GM18499 (cell line): ENCODE measurements around the gene WDR18.
"Not testable (repeated sequence)": the region's sequence is repeated elsewhere in the genome, so short reads cannot be mapped to it uniquely, and the experiment has no call there.

Experiments used
- ATAC-seq: cut with Tn5 transposase; IDR thresholded peaks from one replicate; pipeline ENCODE4 v1.9.1; 2021; ENCODE audit warnings: moderate number of reproducible peaks; ENCODE audit not compliant: insufficient read depth, unreplicated experiment

Gene WDR18

GRCh38 chr19:948842-949496 is 35.2 kb upstream of the WDR18 start:
- ATAC-seq, result no peak

- ATAC-seq, result no peak
Measured at GRCh38 chr19:950352-951066, 33.6 kb upstream of the WDR18 start.

- no peak for ATAC-seq
Measured at GRCh38 chr19:952049-952679, 32.0 kb upstream of the WDR18 start.

GRCh38 chr19:952680-953444 is 31.3 kb upstream of the WDR18 start:
- ATAC-seq, result no peak

- no peak for ATAC-seq
Measured at GRCh38 chr19:953445-954271, 30.5 kb upstream of the WDR18 start.

- no peak for ATAC-seq
Measured at GRCh38 chr19:954272-954671, 29.9 kb upstream of the WDR18 start.

- ATAC-seq, result no peak
Measured at GRCh38 chr19:954672-955494, 29.3 kb upstream of the WDR18 start.

- ATAC-seq, result no peak
Measured at GRCh38 chr19:955803-956765, 28.1 kb upstream of the WDR18 start.

- ATAC-seq, result no peak
Measured at GRCh38 chr19:956766-957440, 27.2 kb upstream of the WDR18 start.

- not testable (repeated sequence) for ATAC-seq
Measured at GRCh38 chr19:957578-957977, 26.6 kb upstream of the WDR18 start.

- ATAC-seq, result no peak
Measured at GRCh38 chr19:958967-959855, 24.9 kb upstream of the WDR18 start.

- ATAC-seq, result no peak
Measured at GRCh38 chr19:960020-960419, 24.1 kb upstream of the WDR18 start.

GRCh38 chr19:960601-960938 is 23.6 kb upstream of the WDR18 start:
- no peak for ATAC-seq

GRCh38 chr19:961866-962620 is 22.1 kb upstream of the WDR18 start:
- ATAC-seq, result no peak

- no peak for ATAC-seq
Measured at GRCh38 chr19:962683-963400, 21.3 kb upstream of the WDR18 start.
